Skin of body (tissue), 2 donors: ENCODE measurements around the gene ACTBL2. TPM values are rescaled to one million over a fixed set of nuclear protein-coding genes. Genes with fewer than 3 reads are reported as not detected.
A peak's percentile ranks its signal among the peaks of the same experiment; 100 is the strongest.
"Not testable (repeated sequence)": the region's sequence is repeated elsewhere in the genome, so short reads cannot be mapped to it uniquely, and the experiment has no call there.

Experiments
- DNase-seq: peaks from one replicate; lab custom pipeline; 2025; lab: John Stamatoyannopoulos, UW
- total RNA-seq: library from RNA; depleted of rRNA; stranded (reverse); fragments of >200 nt; gene quantifications from one replicate; pipeline ENCODE4 v1.2.3, GENCODE V29; 2014

ACTBL2 gene
- total RNA-seq: 5.8 TPM

GRCh38 chr5:57482671-57483106, at the start of gene ACTBL2:
Gene ACTBL2 (minus strand): TSS chr5:57482811. CDS start chr5:57482707, 104 bp downstream.
- no peak for DNase-seq

- DNase-seq: no peak
Observed at GRCh38 chr5:57531333-57531732, 48.7 kb upstream of the ACTBL2 start.

DNA sequence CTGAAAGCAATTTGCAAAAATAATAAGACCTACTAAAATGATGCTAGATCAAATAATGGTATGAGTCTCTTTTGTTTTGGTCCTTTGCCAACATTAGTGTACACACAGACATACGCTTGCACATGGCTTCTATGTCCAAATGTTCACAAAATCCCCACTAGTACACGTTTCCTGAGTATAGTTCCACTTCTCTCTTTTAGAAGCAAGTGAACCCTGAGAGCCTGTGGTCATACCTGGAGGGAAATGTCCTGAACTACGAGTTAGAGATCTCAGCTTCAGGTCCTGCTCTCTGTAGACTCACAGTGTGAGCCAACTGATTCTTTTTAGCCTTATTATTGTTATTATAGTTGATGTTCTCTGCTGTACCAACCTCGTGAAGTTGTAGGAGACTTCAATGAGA, 47.3 kb upstream of the ACTBL2 start:
- no peak for DNase-seq

DNA sequence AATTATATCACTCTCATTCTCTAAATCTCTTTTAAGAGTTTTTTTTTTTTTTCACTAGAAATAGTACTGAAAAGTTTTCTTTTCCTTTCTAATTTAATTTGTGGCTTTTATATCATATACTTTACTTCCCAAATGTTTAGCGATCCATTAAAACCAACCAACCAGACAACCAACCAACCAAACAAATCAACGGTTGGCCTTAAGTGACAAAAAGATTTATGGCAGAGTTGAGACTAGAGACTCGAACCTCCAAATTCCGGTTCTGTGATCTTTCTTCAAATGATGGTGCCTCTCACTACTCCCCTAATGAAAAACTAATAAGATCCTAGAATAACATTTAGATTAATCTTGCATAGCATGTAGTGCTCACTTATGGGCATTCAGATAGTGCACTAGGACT, 45.3 kb upstream of the ACTBL2 start:
- no peak for DNase-seq

DNA sequence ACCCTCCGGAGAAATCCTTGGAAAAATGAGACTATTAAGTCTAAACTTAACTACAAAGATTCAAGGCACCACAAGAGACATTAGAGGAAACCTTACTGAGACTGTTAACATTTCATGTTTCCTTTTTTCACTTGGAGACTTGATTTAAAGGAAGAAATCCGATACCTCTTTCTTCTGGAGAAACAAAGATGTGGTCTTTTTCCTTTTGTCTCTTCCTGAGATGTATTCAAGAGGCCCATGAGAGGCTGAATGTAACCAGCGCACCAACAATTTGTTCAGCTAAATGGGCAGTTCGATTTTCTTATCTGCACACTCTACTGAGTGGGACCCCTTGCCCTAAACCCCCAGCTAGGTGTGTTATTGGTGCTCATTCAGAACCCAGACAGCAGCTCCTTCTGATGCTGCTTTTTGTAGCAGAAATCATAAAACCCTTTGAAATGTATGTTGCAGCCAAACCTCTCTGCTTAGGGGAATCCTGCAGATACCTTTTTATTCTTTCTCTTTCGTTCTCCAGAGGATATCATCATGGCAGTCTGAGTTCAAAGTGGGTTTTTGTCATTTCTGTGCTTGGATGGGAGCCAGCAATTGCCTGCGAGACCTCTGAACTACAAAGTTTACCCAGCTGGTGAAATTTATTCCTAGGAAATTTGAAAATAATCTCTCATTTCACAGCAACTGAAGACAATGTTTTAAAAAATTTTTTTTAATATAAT, 41.9 kb upstream of the ACTBL2 start:
- no peak for DNase-seq

DNA sequence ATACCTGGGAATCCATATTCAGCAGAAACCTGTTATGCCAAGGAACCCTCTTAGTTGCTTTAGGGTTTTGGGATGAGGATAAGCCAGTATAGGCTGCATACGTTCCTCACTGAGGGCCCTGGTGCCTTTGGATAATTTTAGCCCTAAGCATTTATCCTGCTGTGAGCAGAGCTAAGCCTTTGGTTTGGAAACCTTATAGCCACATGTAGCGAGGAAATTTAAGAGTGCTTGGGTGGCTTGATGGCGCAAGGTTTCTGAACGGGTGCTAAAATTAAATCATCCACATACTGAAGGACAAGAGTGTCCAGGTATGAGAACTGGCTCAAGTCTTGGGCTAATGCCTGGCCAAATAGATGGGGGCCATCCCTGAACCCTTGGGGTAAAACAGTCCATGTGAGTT, 39.9 kb upstream of the ACTBL2 start:
- not testable (repeated sequence) for DNase-seq

GRCh38 chr5:57518415-57518814, 35.8 kb upstream of the ACTBL2 start:
- DNase-seq: not testable (repeated sequence)

- no peak for DNase-seq
Observed at GRCh38 chr5:57517250-57517649, 34.6 kb upstream of the ACTBL2 start.

- no peak for DNase-seq
Observed at GRCh38 chr5:57513785-57514184, 31.2 kb upstream of the ACTBL2 start.

- DNase-seq: no peak
Observed at GRCh38 chr5:57511321-57511720, 28.7 kb upstream of the ACTBL2 start.

DNA sequence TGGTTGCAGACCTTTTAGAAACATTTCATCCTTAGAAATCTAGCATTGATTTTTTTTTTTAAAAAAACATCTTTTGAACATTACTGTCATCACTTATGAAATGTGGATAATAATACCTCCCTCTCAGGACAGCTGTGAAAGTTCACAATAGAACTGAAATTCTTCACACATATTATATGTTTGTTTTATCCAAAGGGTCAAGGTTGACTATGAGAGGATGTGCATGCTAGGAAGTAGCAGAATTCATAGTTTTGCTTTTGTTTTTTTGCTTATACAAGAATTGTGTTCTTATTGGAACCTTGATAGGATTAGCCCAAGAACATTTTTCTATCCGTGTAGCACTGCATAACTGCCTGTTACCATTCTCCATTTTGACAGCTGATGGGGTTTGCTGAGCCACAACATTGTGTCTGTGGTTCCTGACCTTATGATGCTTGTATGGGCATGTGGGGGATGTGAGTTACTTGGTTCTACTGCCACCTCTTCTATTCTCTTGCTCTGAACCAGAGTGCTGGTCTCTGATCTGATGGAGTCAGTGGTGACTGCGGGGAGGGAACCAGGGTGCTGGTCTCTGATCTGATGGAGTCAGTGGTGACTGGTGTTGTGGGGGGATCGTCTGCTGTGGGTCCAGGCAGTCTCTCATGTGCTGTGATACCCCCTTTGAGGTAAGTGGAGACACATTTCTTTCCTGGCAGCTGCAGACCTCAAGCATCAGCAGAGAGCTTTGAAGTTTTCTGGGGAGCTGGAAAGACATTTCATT, 27.1 kb upstream of the ACTBL2 start:
- DNase-seq: no peak

GRCh38 chr5:57508211-57508610, 25.6 kb upstream of the ACTBL2 start:
- no peak for DNase-seq

DNA sequence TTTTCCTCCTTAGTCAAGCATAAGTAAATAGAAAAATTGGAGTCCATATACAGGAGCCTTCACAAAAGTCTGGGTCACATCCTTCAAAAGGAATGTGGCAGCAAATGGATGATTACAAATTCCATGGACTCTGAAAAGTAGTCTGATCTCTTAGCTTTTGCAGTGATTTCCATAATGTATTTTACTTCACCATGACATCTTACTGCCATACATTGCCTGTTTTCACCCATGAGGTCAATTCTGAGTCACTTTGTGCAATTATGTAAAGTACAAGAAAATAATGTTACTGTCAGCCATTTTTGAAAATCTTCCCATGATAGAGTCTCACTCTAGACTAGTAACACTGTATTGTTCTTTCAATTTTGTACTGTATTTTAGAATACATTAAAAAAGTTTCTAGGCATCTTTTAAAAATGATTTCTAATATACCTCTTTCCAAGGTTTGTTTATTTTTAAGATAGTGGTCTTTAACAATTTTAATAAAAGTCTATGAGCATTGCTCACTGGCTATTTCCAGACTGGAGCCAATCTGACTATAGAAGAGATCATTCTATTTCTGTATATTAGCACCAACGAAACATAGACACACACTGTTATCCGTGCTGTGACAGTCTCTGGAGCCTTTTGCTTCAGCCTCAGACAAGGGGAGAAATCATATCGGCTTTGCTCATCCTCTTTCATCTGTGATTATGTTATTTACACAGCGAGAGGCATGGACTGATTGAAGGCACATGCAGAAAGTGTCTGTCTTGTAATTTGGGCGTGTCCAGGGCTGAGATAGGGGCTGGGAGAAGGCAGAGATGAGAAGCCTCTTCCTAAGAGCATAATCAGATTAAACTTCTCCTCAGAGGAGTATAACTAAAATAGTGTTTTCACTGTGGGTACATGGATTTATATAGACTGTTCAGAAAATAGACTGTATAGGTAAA, 22.9 kb upstream of the ACTBL2 start:
- DNase-seq: no peak

- no peak for DNase-seq
Observed at GRCh38 chr5:57504357-57504756, 21.7 kb upstream of the ACTBL2 start.

DNA sequence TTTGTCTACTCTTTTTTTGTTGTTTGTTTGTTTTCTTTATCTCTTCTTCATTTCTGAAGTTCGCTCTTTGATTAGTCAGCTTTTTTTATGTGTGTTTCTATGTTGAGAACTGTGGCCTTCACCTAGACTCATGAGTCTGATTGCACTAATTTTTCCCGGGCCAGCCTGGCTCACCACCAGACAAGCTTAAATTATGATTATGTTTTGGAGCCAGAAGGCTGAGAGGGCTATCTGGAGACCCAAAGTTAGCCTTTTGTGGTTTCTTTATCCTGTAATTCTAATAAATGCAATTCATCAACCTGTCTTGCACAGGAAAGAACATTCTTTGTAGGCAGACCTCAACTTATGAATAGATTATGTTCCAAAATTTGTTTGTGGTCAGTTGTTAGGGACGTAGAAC, 20.8 kb upstream of the ACTBL2 start:
- no peak for DNase-seq

- no peak for DNase-seq
Observed at GRCh38 chr5:57501414-57502201, 19.0 kb upstream of the ACTBL2 start.

DNA sequence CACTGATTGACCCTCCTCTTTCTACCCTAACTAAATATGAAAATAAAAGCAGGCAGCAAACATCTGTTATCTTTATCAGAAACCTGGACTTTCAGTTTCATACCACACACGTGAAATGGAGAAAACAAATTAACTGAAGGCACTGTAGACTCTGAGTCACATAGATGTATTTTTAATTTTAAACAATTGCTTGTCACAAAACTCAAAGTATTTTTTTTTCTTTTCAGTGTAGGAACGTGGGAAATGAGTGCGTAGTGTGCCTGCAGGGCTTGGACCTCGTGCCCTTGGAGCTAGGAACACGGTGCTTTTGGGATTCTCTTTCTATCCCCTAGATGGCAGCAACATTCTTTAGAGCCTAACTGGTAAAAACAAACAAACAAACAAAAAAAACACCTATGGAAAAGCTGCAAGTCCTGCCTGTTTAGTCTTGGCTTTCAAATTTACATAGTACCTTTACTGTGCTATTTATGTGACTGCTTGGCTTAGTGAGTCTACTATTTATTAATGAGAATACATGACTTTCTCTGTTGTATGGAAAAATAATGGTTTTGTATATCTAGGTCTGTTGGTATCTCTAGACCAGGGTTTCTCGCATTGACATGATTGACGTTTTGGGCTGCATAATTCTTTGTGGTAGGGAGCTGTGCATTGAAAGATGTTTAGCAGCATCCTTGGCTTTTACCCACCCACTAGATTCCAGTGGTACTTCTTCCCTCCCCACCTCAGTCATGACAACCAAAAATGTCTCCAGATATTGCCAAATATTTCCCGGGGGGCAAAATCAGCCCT, 16.8 kb upstream of the ACTBL2 start:
- DNase-seq: peak; percentile 43

DNA sequence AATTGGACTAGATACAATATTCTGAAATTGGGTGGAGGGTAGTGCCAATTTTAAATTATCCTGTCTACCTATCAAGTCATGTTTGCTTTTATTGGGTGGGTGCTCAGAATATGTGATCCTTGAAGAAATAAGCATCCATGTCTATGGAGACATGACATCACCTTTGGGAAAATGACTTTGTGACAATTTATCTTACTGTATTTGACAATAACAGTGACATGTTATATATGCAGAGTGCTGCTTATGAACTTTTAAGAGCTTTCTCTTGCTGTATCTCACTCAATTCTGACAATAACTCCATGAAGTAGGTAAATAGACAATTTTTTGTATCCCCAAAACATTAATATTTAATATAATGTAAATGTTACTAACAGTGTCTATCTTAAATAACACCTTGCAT, 15.1 kb upstream of the ACTBL2 start:
- DNase-seq: no peak

GRCh38 chr5:57495285-57496086, 12.9 kb upstream of the ACTBL2 start:
- DNase-seq: no peak
